GM18870 (cell line): Measurements from ENCODE around the gene SORD.
A peak's percentile ranks its signal among the peaks of the same experiment; 100 is the strongest.
"Not testable (repeated sequence)": the region's sequence is repeated elsewhere in the genome, so short reads cannot be mapped to it uniquely, and the experiment has no call there.

ENCODE experiments used
- ATAC-seq: cut with Tn5 transposase; IDR thresholded peaks from one replicate; pipeline ENCODE4 v1.9.1; 2021; ENCODE audit warnings: moderate library complexity; ENCODE audit not compliant: unreplicated experiment

Gene SORD

GRCh38 chr15:45023659-45024225, 747 bp downstream of the SORD start:
- no peak for ATAC-seq

DNA sequence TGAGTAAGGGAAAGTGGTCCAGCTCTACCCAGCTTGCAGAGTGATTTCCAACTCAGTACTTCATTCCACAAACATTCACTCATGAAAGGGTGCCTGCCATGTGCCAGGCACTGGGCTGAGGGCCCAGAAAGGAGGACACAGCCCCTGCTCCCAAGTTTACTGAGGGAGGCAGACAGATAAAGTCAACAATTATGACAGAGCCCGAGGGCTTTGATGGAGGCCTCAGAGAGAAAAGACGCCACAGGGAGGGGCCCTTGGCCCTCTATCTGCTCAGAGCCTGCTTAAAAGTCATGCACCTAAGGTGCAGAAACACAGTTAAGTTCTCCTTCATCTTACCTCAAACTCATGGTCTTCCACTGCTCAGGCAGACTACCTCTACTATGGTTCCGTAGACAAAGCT, 1.7 kb downstream of the SORD start:
- not testable (repeated sequence) for ATAC-seq

DNA sequence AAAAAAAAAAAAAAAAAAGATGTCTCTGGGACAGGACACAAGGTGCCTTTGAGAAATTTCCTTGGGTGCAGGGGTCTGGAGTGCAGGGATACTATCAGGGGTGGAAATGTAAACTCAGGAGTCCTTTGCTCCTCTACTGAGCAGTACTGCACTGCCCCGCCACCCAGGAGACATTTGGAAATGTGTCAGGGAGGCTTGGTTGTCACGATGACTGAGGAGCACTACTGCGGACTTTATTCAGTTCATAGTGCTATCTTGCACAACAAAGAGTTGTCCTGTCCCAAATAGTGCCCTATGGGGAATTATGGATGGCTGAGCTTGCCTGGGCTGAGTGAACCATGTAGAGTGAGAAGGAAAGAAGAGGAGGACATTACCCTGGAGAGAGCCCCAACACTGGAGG, 2.6 kb downstream of the SORD start:
- not testable (repeated sequence) for ATAC-seq

- no peak for ATAC-seq
Measured at GRCh38 chr15:45026651-45027190, 3.7 kb downstream of the SORD start.

- ATAC-seq, result no peak
Measured at GRCh38 chr15:45027220-45027619, 4.2 kb downstream of the SORD start.

DNA sequence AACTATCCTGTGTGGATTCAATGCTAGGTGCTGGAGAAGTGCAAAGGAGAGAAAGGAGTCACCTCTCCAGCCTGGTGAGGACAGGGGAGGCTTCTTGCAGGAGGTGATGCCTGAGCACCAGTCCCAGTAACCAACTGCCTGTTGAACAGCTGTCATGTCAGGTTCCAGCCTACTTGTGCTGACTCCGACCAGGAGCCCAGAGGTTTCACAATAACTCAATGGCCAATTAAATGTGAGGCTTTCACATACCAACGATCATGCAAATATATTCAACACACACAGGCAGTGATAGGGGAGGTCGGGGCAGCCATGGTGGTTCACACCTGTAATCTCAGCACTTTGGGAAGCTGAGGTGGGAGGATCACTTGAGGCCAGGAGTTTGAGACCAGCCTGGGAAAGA, 7.7 kb downstream of the SORD start:
- ATAC-seq, result no peak

- not testable (repeated sequence) for ATAC-seq
Measured at GRCh38 chr15:45031522-45032028, 8.6 kb downstream of the SORD start.

DNA sequence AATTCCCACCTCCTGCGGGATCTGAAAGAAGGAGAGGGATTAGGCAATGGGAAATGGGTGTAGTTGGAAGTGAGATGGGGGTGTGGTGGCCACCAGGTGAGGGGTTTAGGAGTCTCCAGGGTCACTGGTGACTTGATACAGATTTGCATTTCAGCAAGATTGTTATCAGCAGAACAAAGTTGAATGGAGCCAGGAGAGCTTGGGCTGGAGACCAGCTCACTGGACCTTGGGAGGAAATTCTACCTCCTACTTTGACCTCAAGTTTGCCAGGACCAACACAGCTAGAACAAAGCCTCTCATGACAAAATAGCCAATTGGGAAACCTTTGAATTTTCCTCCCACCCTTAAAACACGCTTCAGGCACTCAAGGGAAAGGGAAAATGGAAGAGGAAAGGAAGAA, 9.5 kb downstream of the SORD start:
- ATAC-seq, result not testable (repeated sequence)

GRCh38 chr15:45034087-45034486, 11.1 kb downstream of the SORD start:
- not testable (repeated sequence) for ATAC-seq

DNA sequence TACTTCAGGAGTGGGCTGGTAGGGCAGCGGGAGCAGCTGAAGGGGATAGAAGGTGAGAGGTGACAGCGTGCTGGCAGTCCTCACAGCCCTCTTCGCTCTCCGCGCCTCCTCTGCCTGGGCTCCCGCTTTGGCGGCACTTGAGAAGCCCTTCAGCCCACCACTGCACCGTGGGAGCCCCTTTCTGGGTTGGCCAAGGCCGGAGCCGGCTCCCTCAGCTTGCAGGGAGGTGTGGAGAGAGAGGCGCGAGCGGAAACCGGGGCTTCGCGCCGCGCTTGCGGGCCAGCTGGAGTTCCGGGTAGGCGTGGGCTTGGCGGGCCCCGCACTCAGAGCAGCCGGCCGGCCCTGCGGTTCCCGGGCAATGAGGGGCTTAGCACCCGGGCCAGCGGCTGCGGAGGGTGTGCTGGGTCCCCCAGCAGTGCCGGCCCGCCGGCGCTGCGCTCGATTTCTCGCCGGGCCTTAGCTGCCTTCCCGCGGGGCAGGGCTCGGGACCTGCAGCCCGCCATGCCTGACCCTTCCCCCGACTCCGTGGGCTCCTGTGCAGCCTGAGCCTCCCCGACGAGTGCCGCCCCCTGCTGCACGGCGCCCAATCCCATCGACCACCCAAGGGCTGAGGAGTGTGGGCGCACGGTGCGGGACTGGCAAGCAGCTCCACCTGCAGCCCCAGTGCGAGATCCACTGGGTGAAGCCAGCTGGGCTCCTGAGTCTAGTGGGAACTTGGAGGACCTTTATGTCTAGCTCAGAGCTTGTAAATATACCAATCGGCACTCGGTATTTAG, 11.8 kb downstream of the SORD start:
- ATAC-seq, result not testable (repeated sequence)

DNA sequence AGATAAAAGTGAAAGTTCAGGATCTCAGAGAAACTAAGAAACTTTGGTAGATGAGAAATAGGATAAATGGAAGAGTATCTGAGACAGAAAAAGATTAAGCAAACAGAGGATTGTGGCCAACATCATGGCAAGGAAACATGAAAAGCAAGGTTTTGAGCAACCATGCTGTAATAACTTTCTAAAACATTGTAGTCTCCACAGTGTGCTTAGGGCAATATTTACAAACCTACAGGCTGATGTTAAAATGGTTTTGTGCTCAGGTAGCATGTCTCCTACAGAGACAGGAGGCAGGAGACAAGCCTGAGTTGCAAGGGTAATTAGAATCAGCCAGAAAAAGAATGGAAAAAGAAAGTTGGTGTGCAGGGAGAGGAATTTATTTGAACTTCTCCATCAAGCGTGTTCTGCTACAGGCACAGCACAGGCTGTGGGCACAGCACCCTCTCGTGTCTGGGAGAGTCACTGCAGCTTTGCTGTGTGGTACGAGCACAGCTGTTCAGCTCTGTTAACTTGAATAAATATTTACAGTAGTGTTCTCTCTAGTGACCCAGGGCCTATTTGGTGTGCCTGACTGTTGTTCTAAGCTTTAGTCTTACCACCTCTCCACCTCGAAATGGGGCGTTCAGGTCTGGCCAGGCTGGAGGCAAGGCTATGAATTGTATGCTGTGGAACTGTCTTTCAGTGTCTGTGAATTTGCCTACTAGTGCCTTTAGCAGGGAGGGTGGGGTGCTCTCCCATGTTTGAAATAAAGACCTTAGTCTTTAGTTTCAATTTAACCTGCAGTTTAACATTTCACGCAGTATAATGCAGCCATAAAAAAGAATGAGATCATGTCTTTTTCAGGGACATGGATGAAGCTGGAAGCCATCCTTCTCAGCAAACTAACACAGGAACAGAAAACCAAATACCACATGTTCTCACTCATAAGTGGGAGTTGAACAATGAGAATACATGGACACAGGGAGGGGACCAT, 14.1 kb downstream of the SORD start:
- ATAC-seq, result peak; percentile 84

DNA sequence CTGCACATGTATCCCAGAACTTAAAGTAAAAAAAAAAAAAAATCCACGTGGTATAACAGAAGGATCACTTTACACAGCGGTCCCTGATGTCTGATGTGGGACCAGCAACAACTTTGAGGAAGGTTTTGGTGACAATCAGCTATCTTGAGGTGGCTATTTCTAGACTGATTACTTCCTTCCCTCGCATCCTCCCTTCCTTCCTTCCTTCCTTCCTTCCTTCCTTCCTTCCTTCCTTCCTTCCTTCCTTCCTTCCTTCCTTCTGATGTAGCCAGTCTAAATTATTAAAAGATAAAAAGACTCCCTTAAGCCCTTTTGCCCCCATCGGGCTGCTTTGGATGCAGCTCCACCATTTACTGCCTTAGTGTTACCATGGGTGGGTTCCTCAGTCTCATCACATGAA, 14.9 kb downstream of the SORD start:
- no peak for ATAC-seq

- ATAC-seq, result not testable (repeated sequence)
Measured at GRCh38 chr15:45040396-45040795, 17.4 kb downstream of the SORD start.

- not testable (repeated sequence) for ATAC-seq
Measured at GRCh38 chr15:45041538-45041937, 18.5 kb downstream of the SORD start.

GRCh38 chr15:45042859-45043258, 19.9 kb downstream of the SORD start:
- not testable (repeated sequence) for ATAC-seq

DNA sequence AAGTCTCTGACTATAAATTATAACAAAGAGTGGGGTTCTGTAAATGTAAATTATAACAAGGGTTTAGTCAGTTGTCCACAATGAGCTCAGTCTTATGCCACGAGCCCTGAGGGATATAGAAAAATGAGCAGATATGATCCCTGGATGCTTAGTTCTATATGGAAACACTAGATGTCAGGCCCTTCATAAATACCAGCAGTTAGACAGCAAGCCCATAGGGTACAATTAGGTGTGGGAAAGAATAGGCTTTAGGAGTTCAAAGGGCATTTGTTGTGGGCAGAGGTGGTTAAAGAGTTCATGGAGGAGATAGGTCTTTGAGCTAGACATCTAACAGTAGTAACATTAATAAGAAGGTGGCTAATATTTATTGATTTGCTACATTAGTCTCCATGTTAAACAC, 21.3 kb downstream of the SORD start:
- ATAC-seq, result not testable (repeated sequence)

DNA sequence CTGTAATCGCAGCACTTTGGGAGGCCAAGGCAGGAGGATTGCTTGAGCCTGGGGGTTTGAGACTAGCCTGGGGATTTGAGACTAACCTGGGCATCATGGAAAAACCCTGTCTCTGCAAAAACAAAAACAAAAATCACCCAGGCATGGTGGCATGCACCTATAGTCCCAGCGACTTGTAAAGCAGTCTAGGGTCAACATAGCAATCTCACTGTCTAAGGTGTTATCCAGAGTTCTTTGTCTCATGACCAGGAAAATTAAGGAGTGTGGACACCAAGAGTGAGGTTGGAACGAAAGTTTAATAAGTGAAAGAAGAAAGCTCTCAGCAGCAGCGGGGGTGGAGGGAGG, 25.4 kb downstream of the SORD start:
- not testable (repeated sequence) for ATAC-seq

- ATAC-seq, result no peak
Measured at GRCh38 chr15:45048794-45049631, 26.0 kb downstream of the SORD start.

GRCh38 chr15:45050587-45050986, 27.6 kb downstream of the SORD start:
- ATAC-seq, result no peak

GRCh38 chr15:45052676-45053075, 29.7 kb downstream of the SORD start:
- ATAC-seq, result not testable (repeated sequence)
